NAMALWA (cell line): ENCODE results near the gene ZMYND8.

Source experiments
- DNase-seq: peaks from one replicate; pipeline ENCODE4 v3.0.0-alpha.2; 2015; ENCODE audit warnings: low spot score

The ZMYND8 gene

GRCh38 chr20:47332381-47333206 lies 23.9 kb downstream of the ZMYND8 start:
- no peak for DNase-seq

DNA sequence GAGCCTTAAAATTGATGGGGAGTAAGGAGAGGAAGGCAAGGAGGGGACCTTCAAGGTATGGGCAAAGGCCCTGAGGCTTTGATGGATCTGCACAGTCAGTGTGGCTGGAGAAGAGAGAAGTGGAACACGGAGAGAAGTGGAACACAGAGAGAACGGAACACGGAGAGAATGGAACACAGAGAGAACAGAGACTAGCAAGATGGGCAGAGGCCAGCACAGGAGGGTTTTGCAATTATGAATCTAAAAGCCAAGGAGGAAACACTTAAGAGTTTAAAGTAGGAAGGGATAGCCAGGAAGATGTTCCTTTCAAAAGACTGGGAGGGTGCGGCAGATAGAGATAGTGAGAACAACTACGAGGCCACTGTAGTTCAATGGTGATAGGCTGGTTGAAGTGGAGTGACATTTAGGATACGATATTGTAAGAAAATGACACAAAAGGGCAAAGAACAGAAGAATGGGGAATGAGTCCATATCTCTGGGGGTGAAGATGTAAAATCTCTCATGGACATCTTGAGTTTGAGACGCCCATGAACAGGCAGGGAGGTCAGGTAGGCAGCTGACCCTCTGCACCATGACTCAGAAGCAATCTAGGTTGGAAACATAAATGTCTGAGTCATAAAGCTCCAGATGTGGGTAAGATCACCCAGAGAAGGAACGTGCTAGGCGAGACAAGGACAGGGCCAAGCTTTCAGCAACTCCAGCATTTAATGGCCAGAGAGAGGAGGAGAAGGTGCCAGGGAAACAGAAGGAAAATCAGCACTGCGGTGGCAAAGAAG lies 25.4 kb downstream of the ZMYND8 start:
- no peak for DNase-seq

DNA sequence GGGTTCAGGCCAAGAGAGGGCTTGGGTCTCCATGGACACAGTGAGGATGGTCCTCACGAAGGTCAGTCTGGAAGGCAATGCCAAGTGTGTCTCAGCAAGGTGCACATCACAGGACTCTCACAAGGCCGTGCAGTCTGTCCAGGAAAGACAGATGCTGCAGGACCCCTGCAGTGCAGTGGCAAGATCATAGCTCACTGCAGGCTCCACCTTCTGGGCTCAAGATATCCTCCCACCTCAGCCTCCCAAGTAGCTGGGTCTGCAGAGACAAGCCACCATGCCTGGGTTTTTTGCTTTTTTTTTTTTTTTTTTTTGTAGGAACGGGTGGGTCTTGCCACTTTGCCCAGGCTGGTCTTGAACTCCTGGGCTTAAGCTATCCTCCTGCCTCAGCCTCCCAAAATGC lies 26.4 kb downstream of the ZMYND8 start:
- no peak for DNase-seq

DNA sequence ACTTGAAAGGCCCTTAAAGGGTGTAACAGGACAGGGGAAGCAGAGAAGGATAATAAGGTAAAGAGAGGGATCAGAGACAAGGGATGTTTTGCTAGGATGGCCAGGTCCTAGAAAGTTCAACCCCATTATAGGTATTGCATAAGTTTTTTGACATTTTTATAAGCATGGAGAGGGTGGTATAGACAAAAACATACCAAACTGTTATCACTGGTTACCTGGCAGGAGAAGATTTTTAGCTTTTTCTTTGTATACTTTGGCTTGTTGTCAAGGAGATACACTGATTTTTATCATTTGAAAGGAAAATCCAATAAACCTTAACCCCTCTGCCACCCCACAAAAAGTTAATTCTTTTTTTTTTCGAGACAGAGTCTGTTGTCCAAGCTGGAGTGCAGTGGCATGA lies 28.4 kb downstream of the ZMYND8 start:
- DNase-seq, result no peak

- DNase-seq, result no peak
These were observed 28.8 kb downstream of the ZMYND8 start for GRCh38 chr20:47327711-47328110.

GRCh38 chr20:47326658-47327268 lies 29.7 kb downstream of the ZMYND8 start:
- DNase-seq, result no peak

- no peak for DNase-seq
These were observed 31.3 kb downstream of the ZMYND8 start for GRCh38 chr20:47325242-47325641.

DNA sequence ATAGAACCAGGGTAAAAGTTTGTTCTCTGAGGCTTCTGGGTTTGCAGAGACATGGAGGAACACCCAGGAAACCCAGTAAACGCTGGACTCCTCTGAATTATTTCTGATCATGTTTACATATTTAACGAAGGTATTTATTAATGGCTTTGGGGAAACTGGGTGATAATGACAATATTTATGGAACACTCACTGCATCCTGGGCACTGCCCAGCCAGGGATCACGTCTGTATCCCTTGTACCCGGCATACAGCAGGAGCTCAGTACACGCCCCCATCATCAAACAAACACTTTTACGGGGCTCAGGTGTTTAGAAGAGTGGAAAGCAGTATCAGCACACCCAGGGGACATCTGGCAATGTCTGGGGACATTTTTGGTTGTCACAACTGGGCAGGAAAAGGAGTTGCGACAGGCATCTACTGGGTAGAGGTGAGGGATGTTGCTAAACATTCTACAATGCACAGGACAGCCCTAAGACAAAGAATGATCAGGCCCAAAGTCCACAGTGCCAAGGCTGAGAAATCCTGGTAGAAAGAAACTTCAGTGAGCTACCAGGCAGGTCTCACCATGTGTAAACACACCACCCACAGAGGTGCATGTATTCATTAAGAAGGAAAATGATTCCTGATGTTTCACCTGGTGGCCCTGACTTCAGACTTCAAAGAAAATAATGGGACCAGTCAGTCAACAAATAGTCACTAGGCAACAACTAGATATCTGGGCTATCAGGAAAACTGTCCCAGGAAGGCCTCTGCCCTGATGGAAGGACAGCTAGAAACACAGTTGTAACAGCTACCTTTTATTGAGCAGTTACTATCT lies 35.3 kb downstream of the ZMYND8 start:
- no peak for DNase-seq

DNA sequence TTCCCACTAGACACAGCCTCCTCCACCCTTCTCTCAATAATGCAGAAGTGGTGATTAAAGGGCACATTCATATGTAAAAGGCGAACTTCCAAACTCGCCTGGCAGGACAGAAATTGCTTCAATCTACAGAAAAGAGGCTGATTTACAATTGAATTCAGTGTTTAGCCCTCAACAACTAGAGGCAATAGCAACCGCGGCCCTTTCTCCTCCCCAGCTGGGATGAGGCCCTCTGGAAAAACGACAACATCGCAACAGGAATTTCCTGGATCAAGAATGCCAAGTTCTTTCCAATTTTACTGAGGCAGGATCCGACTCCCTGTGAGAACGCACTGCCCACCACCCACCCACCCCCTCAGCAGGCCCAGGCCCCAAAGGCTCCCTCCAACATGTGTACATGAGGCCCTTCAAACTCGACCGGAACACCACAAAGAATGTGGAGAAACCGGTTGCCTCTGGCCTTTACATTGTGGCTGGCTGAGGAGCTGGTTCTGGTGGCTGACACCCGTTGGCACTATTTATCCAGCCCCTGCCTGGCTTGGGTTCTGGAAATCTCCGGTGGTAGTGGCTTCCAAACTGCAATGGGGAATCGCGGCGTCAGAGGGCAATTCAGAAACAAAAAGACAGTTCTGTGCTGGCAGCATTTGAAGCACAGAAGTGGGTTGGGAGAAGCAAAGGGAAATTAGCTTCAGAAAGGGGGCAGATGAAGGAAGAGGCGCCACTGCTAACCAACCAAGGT lies 36.8 kb downstream of the ZMYND8 start:
- no peak for DNase-seq

DNA sequence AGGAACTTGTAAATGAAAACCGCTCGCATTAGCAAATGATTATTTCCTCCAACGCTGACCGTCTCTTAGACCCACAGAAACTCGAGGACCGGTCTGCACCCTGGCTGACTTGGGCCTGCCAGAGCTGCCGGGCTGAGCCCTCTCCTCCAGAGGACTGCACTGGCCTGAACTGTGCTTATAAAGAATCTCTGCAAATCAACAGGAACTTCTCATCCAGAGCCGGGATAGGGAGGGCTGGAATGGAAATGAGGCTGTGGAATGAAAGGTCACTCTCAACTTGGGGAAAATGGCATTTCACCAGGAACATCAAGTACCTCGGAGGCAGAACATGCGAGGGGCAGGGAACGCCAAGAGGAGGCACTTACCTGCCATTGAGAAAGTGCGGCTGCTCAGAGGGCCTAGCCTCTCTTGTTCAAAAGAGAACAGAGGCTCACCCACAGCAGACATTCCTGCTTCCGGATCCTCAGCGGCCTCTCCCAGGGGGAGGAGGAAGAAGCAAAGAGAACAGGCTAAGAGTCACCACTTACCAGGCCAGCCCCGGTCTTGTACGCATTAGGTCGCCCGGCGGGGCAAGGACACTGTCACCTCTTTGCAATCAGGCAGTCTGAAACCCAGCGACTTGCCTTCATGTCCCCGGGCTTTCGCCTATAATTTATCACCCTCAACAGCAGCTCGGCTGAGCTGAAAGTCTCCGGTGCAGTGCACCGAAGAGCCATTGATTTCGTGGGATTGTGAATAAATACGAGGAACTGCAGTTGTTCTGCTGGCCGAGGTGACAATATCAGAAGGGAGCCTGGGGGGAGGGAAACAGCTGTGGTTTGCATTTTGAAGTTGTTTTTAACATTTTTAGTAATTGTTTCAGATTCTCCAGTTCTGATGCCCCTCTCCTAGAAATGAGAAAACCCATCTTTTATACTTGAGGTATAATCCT lies 37.6 kb downstream of the ZMYND8 start:
- DNase-seq, result no peak

DNA sequence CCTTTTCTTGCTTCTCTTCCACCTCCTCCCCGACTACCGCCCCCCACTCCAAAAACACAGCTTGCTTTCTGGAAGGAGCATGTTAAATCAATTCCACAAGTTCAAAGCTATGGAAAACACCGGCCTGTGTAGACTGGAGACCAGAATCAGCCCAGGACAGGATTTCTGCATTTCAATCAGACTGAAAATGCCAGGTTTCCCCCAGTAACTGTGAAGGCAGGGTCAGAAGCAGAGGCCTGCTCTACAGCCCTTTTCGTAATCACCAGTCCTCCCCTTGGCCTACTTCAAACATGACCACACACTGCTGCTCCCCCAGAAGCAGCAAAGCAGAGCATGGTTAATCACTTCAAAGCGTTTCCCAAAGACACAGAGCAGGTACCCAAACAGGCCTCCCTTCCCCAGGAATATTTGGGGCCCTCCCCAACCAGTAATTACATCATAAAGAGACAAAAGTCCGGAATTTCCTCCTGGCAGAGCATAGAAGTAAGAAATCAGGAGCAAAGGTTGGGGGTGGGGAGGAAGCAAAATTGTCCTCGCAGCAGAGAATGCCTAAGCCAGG lies 38.4 kb downstream of the ZMYND8 start:
- no peak for DNase-seq

DNA sequence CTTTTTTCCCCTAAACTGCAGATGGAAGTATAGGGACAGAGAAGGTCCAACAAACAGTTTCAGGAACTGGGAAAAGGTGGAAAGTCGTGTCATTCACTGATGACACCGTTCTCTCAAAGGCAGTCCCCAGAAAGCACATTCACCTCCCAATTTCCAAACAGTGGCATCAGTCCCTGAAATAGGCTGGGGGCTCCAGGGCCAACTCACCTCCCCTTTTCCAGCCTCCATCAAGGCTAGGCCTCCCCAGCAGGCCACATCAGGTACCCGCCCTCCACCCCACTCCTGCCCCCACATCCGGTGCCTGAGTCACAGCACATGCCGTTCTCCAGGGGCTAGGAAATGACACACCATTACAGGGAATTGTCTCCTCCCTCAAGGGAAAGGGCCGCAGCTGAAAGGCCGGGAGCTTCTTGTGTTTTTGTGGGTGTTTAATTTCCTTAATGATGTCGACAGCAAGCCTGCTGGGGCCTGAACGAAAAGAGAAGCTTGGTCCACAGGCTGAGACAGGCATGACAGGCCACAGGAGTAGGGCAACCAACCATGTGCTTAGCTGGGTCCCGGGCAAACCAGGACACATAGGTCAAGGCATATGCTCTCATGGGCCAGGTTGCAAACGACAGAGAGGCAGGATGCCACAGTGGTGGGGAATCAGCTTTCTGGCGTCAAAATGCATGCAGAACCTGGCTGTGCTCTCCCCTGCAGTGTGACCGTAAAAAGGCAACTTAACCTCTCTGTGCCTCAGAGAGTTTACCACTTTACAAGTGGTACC lies 39.2 kb downstream of the ZMYND8 start:
- DNase-seq, result no peak

DNA sequence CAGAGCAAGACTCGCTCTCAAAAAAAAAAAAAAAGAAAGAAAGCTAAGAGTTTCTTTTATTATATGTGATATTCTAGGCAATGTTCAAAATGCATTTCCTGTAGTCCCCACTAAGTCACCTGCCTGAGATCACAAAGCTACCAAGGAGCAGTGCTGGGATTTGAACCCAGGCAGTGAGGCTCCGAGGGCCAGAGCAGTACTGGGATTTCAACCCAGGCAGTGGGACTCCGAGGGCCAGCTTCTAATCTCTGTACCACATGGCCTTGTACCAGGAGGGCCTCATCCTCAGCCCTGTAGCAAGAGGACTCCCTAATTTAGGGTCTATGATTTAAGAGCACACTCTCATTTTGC lies 39.7 kb downstream of the ZMYND8 start:
- DNase-seq, result no peak

- no peak for DNase-seq
These were observed 41.0 kb downstream of the ZMYND8 start for GRCh38 chr20:47315339-47316056.

DNA sequence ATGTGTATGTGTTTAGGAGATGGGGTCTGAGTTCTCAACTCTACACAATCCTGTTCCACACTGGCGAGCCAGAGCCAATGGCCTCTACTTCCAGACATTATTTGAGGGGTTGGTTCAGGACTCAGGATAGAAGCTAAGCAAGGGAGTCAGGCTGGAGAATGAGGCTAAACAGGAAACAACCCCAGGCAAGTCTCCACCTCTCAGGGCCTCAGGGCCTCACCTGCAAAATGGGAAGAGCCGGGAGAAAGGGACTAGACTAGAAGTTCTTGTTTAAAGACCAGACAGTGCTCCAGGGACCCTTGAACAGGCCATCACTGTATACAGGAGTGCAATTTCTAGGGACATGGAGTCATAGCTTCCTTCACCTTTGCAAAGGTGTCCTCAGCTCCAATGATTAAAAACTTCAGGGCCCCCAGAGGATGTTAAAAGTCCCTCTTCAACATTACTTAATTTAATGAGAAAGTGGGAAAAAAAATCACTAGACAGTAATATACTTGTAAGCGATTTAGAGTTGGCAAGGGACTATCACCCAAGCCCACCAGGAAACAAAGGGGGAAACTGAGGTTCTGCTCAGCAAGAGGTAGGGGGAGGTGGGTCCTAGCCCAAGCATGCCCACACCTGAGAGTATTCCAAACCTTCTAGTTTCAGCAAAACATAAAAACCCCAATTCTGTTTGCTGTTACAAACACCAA lies 41.7 kb downstream of the ZMYND8 start:
- no peak for DNase-seq

GRCh38 chr20:47311967-47312681 lies 44.4 kb downstream of the ZMYND8 start:
- DNase-seq, result no peak

DNA sequence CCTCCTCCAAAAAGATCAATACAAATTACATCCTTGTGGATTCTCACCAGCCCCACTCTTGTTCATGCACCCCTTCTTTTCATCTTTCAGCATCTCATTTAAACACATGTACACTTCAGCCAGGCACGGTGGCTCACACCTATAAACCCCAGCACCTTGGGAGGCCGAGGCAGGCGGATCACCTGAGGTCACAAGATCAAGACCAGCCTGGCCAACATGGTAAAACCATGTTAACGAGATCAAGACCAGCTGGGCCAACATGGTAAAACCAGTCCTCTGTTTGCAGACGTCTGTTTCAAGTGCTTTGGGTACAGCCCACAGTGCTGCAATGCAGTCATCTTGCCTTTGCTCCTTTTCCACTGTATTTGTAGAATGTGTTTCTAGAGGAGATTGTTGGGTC lies 45.3 kb downstream of the ZMYND8 start:
- DNase-seq, result no peak
